Stimulated activated CD8-positive, alpha-beta memory T cell treated with anti-CD3 and anti-CD28 coated beads, Interleukin-4, amount 100 ng/mL, for 4 hours (primary cell): Measurements from ENCODE around the gene DNMBP.

ENCODE experiments used
- DNase-seq, 2 donors: peaks; one replicate each; pipeline ENCODE4 v3.0.0-alpha.2; 2020; ENCODE audit warnings: low read depth in 2 of 2, low spot score in 1 of 2

DNMBP gene

DNA sequence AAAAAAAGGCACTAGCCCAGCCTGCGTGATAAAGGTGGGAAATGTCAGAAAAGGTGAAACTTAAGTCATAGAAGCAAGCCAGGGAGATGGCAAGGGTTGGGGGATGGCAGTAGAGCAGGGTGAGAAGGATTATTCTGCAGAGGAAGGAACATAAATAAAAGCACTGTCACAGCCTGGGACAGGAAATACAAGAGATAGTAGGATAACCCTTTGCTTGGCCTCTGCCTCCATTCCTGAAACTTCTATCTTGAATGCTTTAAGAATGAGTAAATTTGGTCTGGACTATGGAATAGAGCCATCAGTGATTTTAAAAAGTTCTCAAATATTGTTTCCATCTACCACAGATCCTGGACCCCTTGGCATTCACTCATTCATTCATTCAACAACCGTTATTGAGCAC lies 177.3 kb downstream of the DNMBP start:
- no peak for DNase-seq

DNA sequence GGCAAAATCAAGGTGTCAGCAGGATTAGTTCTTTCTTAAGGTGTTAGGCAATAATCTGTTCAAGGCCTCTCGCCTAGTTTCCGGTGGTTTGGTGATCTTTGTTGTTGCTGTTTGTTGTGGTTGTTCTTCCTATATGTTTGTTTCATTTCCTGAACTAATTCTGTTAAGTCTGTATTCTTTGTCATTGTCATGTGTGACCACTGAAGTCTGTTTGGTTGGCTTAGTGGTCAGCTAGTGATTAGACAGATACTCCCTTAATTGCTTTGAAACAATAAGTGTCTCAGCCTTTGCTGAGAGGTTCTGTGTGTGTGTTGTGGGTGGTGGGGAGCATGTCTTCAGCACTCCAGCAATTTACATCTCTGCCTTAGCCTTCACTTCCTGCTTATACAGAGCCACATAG lies 181.3 kb downstream of the DNMBP start:
- DNase-seq: no peak

DNA sequence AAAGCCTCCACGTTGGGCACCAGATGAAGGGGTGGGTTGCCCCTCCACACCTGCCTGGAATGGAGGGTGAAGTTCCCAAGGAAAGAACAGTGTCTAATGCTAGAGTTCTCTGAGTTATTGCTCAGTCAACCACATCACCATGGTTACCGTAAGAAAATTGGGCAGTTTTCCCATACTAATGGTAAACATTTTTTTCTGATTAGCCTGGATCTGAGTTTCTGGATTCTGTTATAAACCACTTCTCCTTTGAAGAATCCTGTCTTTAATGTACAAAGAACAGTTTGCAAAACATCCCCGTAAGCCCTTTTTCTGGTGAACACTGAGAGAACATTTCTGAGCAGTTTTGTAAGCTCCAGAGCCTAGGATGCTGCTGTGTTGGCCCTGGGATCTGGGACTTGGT lies 181.8 kb downstream of the DNMBP start:
- DNase-seq: no peak
